ENCODE measurements around the gene CDH3.

Gene CDH3

DNA sequence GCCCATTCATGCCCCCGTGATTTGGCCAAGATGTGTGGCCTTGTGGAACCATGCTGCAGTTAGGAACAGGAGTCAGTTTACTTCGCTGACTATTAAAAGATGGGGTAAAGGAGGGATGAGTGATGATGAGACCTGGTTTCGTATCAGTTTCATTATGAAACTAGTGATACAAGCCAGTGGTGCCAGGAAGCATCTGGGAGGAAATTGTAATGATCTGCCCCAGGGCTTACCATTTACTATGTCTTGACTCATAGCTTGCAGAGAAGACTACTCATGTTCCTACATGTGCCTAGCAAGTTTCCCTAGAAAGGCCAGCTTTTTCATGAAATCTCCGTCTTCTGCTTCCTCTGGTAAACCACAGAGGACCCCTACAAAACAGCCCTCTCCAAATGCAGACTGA is 23.2 kb downstream of the CDH3 start:
- TF ChIP-seq, protein P1, sequence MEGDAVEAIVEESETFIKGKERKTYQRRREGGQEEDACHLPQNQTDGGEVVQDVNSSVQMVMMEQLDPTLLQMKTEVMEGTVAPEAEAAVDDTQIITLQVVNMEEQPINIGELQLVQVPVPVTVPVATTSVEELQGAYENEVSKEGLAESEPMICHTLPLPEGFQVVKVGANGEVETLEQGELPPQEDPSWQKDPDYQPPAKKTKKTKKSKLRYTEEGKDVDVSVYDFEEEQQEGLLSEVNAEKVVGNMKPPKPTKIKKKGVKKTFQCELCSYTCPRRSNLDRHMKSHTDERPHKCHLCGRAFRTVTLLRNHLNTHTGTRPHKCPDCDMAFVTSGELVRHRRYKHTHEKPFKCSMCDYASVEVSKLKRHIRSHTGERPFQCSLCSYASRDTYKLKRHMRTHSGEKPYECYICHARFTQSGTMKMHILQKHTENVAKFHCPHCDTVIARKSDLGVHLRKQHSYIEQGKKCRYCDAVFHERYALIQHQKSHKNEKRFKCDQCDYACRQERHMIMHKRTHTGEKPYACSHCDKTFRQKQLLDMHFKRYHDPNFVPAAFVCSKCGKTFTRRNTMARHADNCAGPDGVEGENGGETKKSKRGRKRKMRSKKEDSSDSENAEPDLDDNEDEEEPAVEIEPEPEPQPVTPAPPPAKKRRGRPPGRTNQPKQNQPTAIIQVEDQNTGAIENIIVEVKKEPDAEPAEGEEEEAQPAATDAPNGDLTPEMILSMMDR (IDR thresholded peaks at IDR 0.05; ENCODE audit: insufficient read depth, low read depth, low read length, missing control alignments): no peak

GRCh38 chr16:68676113-68676860 is 31.2 kb downstream of the CDH3 start:
- H3K4me3 ChIP-seq (ENCODE audit: low read depth, low read length): no peak overlapping the region
- TF ChIP-seq, protein P1 (IDR thresholded peaks at IDR 0.05; ENCODE audit: insufficient read depth, low read depth, low read length, missing control alignments): no peak
- peak; percentile 35 for DNase-seq (ENCODE audit: low read depth)

More for the DNA sequence above, 23.2 kb downstream of the CDH3 start:
- no peak overlapping the region for H3K4me3 ChIP-seq (ENCODE audit: low read depth, low read length)
- peak; percentile 77 for DNase-seq (ENCODE audit: low read depth)

DNA sequence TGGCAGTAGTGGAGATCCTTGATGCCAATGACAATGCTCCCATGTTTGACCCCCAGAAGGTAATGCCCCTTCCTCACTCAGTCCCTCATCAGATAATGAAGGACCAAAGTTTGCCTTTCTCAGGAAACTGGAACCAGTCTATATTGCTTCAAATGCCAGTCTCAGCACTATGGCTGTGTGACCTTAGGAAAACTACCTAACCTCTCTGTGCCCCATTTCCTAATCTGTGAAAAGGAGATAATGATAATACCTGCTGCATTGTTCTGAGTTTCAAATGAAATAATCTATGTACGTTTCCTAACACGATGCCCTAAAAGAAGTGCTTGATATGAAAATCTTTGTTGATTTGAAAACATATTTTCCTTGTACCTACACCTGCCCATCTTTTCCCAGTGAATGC is 35.9 kb downstream of the CDH3 start:
- DNase-seq (ENCODE audit: low read depth): no peak
- no peak overlapping the region for H3K4me3 ChIP-seq (ENCODE audit: low read depth, low read length)
- TF ChIP-seq, protein P1 (IDR thresholded peaks at IDR 0.05; ENCODE audit: insufficient read depth, low read depth, low read length, missing control alignments): no peak

GRCh38 chr16:68685685-68686478 is 40.8 kb downstream of the CDH3 start:
- no peak overlapping the region for H3K4me3 ChIP-seq (ENCODE audit: low read depth, low read length)
- TF ChIP-seq, protein P1 (IDR thresholded peaks at IDR 0.05; ENCODE audit: insufficient read depth, low read depth, low read length, missing control alignments): no peak
- DNase-seq (ENCODE audit: low read depth): no peak

- TF ChIP-seq, protein P1 (IDR thresholded peaks at IDR 0.05; ENCODE audit: insufficient read depth, low read depth, low read length, missing control alignments): no peak
- no peak for DNase-seq (ENCODE audit: low read depth)
- no peak overlapping the region for H3K4me3 ChIP-seq (ENCODE audit: low read depth, low read length)
Observed at GRCh38 chr16:68686905-68687304, 41.8 kb downstream of the CDH3 start.

GRCh38 chr16:68689921-68690320 is 44.8 kb downstream of the CDH3 start:
- no peak overlapping the region for H3K4me3 ChIP-seq (ENCODE audit: low read depth, low read length)
- no peak for DNase-seq (ENCODE audit: low read depth)
- TF ChIP-seq, protein P1 (IDR thresholded peaks at IDR 0.05; ENCODE audit: insufficient read depth, low read depth, low read length, missing control alignments): no peak
